ENCODE results near the gene SPSB4.

DNA sequence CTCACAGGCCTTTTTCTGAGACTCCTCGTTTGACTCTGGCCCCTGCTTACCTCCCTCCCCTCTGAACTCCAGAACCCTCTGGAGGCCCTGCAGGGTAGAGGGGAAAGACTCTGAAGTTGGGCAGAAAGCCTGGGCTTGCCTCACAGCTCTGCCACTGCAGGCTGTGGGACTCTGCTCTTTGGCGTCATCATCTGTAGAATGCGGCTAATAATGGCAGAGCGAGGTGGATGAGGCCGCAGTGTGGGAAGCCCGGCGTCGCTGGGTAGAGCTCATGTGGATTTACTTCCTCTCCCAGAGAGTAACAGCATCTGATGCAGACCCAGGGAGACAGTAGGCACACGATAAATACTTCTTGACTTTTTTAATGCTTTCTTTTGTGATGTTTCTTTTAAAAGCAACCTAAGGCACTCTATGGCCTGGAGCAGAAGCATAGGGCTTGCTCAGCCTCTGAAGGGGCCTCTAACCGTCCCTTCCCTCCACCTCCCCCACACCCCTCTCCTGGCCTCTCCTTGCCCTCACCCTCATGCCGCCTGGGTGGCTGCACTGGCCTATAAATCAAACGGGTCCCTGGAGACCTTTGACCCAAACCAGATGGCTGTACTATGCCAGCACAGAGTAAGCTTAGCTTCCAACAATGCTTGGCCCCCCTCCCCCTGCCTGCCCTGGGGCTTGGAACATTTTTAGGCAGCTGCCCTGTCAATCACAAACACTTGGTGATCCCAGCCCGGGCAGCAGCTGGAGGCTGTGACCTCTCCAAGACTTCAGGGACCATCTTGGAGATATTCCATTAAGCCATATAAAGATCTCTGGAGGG is 32.9 kb downstream of the SPSB4 start:
- TF ChIP-seq CTCF (conservative IDR thresholded peaks at IDR 0.05; ENCODE audit: low read length) = no peak
- no peak for TF ChIP-seq EZH2phosphoT487 (IDR thresholded peaks at IDR 0.05; ENCODE audit: borderline replicate concordance, low read depth, low read length)
